Esophagus (tissue), 2 donors: ENCODE measurements around the gene PTGES. TPM values are rescaled to one million over a fixed set of nuclear protein-coding genes. Genes with fewer than 3 reads are reported as not detected.
"Not testable (repeated sequence)": the region's sequence is repeated elsewhere in the genome, so short reads cannot be mapped to it uniquely, and the experiment has no call there.

Source experiments
- H3K27ac ChIP-seq, 2 donors: one replicate each; pipeline ENCODE4 v1.5.1; 2013; ENCODE audit warnings: low read depth in 2 of 2, mild to moderate bottlenecking in 2 of 2, inconsistent platforms in 1 of 2, low read length in 1 of 2, moderate library complexity in 1 of 2
- H3K27me3 ChIP-seq, 2 donors: one replicate each; pipeline ENCODE4 v1.6.1; 2013; ENCODE audit warnings: low read length in 2 of 2, control low read depth in 1 of 2, mild to moderate bottlenecking in 1 of 2; ENCODE audit not compliant: insufficient read depth in 2 of 2, control insufficient read depth in 1 of 2
- H3K36me3 ChIP-seq, 2 donors: one replicate each; pipeline ENCODE4 v1.6.1; 2013; ENCODE audit warnings: low read length in 1 of 2; ENCODE audit not compliant: control insufficient read depth in 2 of 2, insufficient read depth in 2 of 2
- H3K4me1 ChIP-seq, 2 donors: one replicate each; pipeline ENCODE4 v1.6.1; 2013; ENCODE audit warnings: low read length in 1 of 2; ENCODE audit not compliant: control insufficient read depth in 2 of 2, insufficient read depth in 2 of 2
- H3K4me3 ChIP-seq, 2 donors: one replicate each; pipeline ENCODE4 v1.5.1; 2013; ENCODE audit warnings: low read length in 2 of 2, mild to moderate bottlenecking in 2 of 2, low read depth in 1 of 2, moderate library complexity in 1 of 2
- H3K9me3 ChIP-seq, 2 donors: one replicate each; pipeline ENCODE4 v1.6.1; 2013; ENCODE audit warnings: mild to moderate bottlenecking in 2 of 2, low read depth in 1 of 2, low read length in 1 of 2, moderate library complexity in 1 of 2; ENCODE audit not compliant: control insufficient read depth in 2 of 2, insufficient read depth in 1 of 2
- WGBS, 2 donors: extraction: QIAGEN DNeasy Blood & Tissue Kit; methylation state at CpG; one replicate each; pipeline ENCODE4 v1.1.7; 2013; 5-methylcytosine and 5-hydroxymethylcytosine counted together
- polyA plus RNA-seq, 2 donors: library from polyadenylated mRNA; stranded (reverse); fragments of 200-250 nt; gene quantifications; one replicate each; pipeline ENCODE4 v1.2.3, GENCODE V29; 2013
- donor health status: healthy with polysubstance abuse.
- donor health status: Bipolar disorder and iron deficiency.

Gene PTGES
- polyA plus RNA-seq, 2 donors: 6.4 to 16.3 TPM

DNA sequence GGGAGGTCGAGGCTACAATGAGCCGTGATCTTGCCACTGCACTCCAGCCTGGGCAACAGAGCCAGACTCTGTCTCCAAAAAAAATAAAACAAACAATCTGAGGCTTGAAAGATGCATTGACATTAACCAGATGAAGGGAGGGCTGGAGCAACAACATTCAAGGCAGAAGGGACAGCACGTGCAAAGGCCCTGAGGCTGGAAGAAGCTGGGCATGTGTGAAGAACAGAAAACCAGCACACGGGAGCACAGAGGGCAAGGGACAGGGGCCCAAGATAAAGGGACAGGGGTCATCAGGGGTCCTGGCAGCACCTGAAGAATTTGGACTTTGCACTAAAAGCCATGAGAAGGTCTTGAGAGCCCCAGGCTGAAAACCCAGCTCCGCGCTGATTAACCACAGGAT is 3.3 kb downstream of the PTGES start:
- Histone ChIP-seq H3K4me3 (no peak overlapping the region), H3K4me1 (peaks cover 5 to 13% of the 10 kb centered on the region in 2 donors), H3K9me3 (no peaks in the 10 kb centered on the region), H3K27me3 (no peaks in the 10 kb centered on the region), H3K36me3 (no peaks in the 10 kb centered on the region), H3K27ac (no peak overlapping the region)
- WGBS, 2 donors: 93% methylated on average over 6 of the region's 6 CpGs

DNA sequence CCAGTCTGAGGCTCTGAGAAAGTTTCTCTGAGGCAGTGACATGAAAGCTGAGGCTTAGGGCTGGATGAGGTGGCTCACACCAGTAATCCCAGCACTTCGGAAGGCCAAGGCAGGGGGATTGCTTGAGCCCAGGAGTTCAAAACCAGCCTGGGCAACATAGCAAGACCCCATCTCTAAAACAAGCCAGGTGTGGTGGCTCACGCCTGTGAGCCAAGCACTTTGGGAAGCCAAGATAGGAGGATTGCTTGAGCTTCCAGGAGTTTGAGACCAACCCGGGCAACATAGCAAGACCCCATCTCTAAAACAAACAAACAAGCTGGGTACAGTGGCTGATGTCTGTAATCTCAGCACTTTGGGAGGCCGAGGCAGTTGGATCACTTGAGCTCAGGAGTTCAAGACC is 3.8 kb downstream of the PTGES start:
- 84 to 89% methylated on average over 4 of the region's 4 CpGs for WGBS, 2 donors
- not testable (repeated sequence) for H3K36me3 ChIP-seq, H3K4me3 ChIP-seq, H3K27me3 ChIP-seq, H3K9me3 ChIP-seq, H3K27ac ChIP-seq
- peaks cover 5 to 13% of the 10 kb centered on the region in 2 donors for H3K4me1 ChIP-seq

DNA sequence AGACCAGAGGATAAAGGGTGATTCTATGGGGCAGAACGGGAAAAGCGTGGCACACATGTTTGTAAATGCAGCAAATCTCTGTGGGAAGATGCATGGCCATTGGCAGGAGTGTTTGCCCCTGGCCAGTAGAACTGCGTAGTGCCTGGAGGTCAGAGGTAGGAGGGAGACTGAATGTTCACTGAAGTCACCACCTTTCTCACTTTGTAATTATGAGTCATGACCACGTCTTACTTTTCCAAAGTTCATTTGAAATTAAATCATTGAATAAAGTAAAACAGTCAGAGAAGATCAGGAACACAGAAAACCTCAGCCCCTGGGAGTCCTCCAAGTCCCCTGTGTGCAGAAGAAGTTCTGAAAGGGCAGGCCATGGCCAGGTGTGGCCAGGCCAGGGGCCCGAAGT is 4.6 kb downstream of the PTGES start:
- H3K27ac ChIP-seq: no peak overlapping the region
- 78 to 80% methylated on average over 5 of the region's 5 CpGs for WGBS, 2 donors
- H3K27me3 ChIP-seq: no peaks in the 10 kb centered on the region
- H3K36me3 ChIP-seq: no peaks in the 10 kb centered on the region
- H3K4me1 ChIP-seq: peaks cover 5 to 12% of the 10 kb centered on the region in 2 donors
- H3K4me3 ChIP-seq: no peak overlapping the region
- no peaks in the 10 kb centered on the region for H3K9me3 ChIP-seq

DNA sequence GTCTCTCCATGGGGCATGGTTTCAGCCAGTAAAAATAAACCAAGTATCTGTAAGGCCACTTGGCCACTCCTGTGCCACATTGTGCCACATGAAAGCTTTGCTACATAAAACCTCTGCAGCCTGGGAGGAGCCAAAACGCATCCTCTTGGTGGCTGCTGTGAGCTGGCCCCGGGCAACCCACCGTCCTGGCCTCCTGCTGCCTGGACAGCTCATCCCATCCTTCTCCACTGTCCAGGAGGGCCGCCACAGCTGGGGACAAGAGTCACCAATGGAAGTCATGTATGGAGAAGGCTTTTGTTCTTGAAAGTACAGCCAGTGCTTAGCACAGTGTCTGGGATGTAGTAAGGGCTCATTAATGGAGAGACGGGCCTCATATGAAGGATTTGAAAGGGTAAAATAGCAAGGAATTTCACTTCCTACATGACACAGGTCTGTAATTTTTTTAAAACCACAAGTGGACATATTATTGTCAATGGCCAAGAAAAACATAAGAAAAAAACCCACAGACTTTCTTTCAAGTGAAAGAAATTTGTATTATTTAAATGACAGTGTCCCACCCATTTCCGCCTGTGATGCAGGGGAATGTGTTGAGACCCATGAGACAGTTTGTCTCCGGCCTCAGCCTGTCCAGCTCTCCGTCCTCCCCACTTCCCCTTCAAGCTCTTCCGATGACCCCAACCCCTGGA is 6.6 kb downstream of the PTGES start:
- 76 to 81% methylated on average over 9 of the region's 9 CpGs for WGBS, 2 donors

DNA sequence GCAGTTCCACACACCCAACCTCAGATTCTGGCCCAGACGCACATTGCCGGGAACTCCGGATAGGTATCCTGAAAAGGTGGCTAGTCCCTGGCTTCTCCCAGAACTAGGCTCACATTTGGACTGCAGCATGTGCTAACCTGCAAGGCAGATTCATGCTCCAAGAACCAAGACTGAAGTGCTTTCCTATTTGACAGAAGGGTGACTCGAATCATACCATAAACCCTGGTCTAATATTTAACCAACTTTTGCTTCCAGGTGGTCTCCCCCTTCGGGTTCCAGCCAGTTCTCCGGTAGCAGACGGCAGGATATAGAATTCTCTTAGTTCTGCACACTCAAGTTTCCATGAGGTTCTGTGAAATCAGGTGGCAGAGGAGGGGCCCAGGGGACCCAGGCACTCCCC is 7.6 kb downstream of the PTGES start:
- Histone ChIP-seq H3K27me3 (no peaks in the 10 kb centered on the region), H3K4me1 (no peaks in the 10 kb centered on the region), H3K36me3 (no peaks in the 10 kb centered on the region), H3K27ac (no peak overlapping the region), H3K9me3 (no peaks in the 10 kb centered on the region), H3K4me3 (no peak overlapping the region)
- 76% methylated on average over 7 of the region's 7 CpGs for WGBS, 2 donors

More for the DNA sequence above, 6.6 kb downstream of the PTGES start:
- Histone ChIP-seq H3K4me1 (no peaks in the 10 kb centered on the region), H3K4me3 (no peak overlapping the region), H3K9me3 (no peaks in the 10 kb centered on the region), H3K27me3 (no peaks in the 10 kb centered on the region), H3K27ac (no peak overlapping the region), H3K36me3 (no peaks in the 10 kb centered on the region)

DNA sequence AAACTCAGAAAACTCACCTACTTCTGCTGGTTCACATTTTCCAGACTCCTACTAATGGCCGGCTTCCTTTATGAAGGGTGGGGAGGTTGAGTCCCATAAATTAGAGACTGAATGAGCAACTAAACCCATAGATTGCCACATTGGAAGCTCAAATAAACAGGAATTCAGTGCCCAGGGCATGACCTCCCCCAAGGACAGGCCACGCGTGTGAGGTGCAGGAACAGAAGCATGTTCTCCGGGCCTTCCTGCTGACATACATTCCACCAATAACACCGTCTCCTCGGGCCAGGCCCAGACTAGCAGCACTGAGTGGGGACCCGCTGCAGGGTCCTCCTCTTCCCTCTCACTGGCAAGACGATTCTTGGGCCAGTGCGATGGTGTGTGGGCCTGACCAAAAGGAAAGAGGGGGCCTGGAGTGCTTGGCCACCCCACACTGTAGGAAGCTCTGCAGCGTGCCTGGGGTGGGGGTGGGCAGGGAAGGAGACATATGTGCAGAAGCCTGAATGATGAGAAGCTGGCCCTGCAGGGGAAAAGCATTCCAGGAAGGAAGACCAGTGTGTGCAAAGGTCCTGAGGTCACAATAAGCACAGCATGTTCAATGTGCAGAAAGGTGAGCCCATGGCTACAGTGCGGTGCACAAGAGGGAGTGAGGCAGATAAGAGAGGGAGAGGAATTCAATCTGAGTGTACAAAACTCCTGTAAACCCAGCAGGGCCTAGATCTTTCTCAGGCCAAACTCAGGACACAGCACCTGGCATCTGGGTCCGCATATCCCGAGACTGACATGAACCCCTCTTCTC is 12.0 kb downstream of the PTGES start:
- Histone ChIP-seq H3K36me3 (peaks cover 0 to 2% of the 10 kb centered on the region in 2 donors), H3K27ac (no peak overlapping the region), H3K9me3 (no peaks in the 10 kb centered on the region), H3K4me1 (peaks cover 0 to 6% of the 10 kb centered on the region in 2 donors), H3K4me3 (no peak overlapping the region), H3K27me3 (no peaks in the 10 kb centered on the region)
- 94 to 96% methylated on average over 12 to 13 of the region's 13 CpGs for WGBS, 2 donors

DNA sequence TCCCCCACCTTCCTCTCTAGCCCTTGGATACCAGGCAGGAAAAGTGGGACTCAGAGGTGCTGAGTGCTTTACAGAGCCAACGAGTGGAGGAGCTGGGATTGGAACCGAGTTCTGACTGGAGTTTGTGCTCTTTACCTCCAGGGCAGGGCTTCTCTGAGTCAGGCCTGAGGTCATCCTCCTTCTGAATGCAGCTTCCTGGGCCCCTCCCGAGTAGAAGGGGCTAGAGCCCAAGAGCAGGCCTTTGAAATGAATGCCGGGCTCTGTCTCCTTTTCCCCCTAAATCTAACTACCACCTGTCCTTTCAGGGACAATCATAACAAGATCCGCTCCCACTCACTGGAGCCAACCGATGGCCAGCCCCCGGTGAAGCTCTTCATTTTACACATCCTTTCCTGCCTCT is 12.7 kb downstream of the PTGES start:
- Histone ChIP-seq H3K4me1 (peaks cover 0 to 6% of the 10 kb centered on the region in 2 donors), H3K4me3 (no peak overlapping the region), H3K9me3 (no peaks in the 10 kb centered on the region), H3K27ac (no peak overlapping the region), H3K36me3 (peaks cover 0 to 2% of the 10 kb centered on the region in 2 donors), H3K27me3 (no peaks in the 10 kb centered on the region)
- 80 to 82% methylated on average over 7 of the region's 7 CpGs for WGBS, 2 donors

DNA sequence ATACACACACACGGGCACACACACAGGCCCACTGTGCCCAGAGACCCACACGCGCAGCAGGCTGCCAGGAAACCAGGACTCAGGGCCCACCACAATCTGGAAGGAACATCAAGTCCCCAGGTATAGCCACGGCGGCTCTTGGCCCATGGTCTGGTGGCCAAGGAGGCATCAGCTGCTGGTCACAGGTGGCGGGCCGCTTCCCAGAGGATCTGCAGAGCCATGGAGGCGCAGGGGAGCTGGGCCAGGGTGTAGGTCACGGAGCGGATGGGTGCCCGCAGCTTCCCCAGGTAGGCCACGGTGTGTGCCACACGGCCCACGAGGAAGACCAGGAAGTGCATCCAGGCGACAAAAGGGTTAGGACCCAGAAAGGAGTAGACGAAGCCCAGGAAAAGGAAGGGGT is 13.4 kb downstream of the PTGES start:
- Histone ChIP-seq H3K27me3 (no peaks in the 10 kb centered on the region), H3K27ac (no peak overlapping the region), H3K9me3 (no peaks in the 10 kb centered on the region), H3K4me1 (peaks cover 0 to 6% of the 10 kb centered on the region in 2 donors), H3K4me3 (no peak overlapping the region), H3K36me3 (peaks cover 0 to 2% of the 10 kb centered on the region in 2 donors)
- 94 to 95% methylated on average over 16 of the region's 16 CpGs for WGBS, 2 donors

DNA sequence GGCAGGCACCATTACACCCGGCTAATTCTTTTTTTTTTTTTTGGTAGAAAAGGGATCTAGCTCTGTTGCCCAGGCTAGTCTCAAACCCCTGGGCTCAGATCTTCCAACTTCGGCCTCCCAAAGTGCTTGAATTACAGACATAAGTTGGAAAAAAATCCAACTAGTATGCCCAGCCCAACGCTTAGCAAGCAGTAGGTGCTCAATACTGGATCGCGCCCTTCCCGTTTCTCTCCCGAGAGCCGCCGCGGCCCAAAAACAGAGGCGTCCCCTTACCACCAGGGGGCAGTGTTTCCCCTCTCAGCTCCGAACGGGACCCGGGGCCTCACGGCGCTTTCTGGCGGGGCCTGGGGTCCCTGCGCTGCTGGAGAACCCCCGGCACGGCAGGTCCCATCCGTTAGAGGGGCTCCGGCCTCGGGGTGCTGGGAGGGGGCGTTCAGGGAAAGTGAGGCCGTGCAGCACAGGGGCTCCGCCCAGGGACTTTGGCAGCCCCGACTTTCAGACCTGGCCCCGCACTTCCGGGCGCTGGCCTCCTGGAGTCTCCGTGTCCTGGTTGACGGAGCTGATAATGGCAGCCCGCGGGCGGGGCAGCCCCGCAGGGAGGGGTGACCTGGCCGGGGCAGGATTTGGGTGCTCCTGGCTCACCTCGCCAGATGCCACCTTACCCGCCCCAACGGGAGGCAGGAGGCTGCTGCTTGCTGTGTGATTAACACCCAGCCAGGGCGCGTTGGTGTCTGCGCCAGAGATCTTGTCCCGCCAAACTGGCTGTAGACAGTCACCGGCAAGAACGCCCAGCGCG is 15.2 kb downstream of the PTGES start:
- Histone ChIP-seq H3K4me3 (peak overlapping the region; percentile 37 to 56), H3K27ac (peak overlapping the region; percentile 74), H3K4me1 (peaks cover 0 to 6% of the 10 kb centered on the region in 2 donors), H3K9me3 (no peaks in the 10 kb centered on the region), H3K27me3 (no peaks in the 10 kb centered on the region), H3K36me3 (peaks cover 0 to 2% of the 10 kb centered on the region in 2 donors)
- WGBS, 2 donors: 5% methylated on average over 46 to 48 of the region's 48 CpGs
